Astrocyte (in vitro differentiated cells and primary cell): Measurements from ENCODE around the gene FCER1A. TPM values are rescaled to one million over a fixed set of nuclear protein-coding genes. Genes with fewer than 3 reads are reported as not detected.

ENCODE experiments used
- DNase-seq: peaks from one replicate; pipeline ENCODE4 v3.0.0-alpha.2; 2010; ENCODE audit warnings: low read depth
- FAIRE-seq: peaks from 2 replicates; lab custom pipeline; 2011; peaks lifted over from hg19 to GRCh38; lab: Jason Lieb, UNC
- H2AFZ ChIP-seq: 2 replicates; pipeline ENCODE4 v1.6.0; 2012; ENCODE audit warnings: low read depth, low read length, inconsistent platforms
- H3K27ac ChIP-seq: 2 replicates; pipeline ENCODE4 v1.5.1; 2011; ENCODE audit warnings: low read depth, low read length, inconsistent platforms
- H3K27me3 ChIP-seq: 2 replicates; pipeline ENCODE4 v1.6.0; 2011; ENCODE audit warnings: low read length, inconsistent platforms; ENCODE audit not compliant: insufficient read depth
- H3K36me3 ChIP-seq: 2 replicates; pipeline ENCODE4 v1.5.1; 2011; ENCODE audit warnings: low read length, inconsistent platforms; ENCODE audit not compliant: insufficient read depth
- H3K4me1 ChIP-seq: 2 replicates; pipeline ENCODE4 v1.5.1; 2011; ENCODE audit warnings: low read length, inconsistent platforms; ENCODE audit not compliant: insufficient read depth
- H3K4me2 ChIP-seq: 2 replicates; pipeline ENCODE4 v1.6.0; 2012; ENCODE audit warnings: low read length, inconsistent platforms
- H3K4me3 ChIP-seq: 2 replicates; pipeline ENCODE4 v1.5.1; 2011; ENCODE audit warnings: low read depth, mild to moderate bottlenecking, low read length, inconsistent platforms; ENCODE audit not compliant: insufficient read depth
- H3K79me2 ChIP-seq: 2 replicates; pipeline ENCODE4 v1.6.0; 2012; ENCODE audit warnings: mild to moderate bottlenecking, low read length, inconsistent platforms; ENCODE audit not compliant: insufficient read depth
- H3K9ac ChIP-seq: 2 replicates; pipeline ENCODE4 v1.6.0; 2012; ENCODE audit warnings: mild to moderate bottlenecking, low read length, inconsistent platforms
- H3K9me3 ChIP-seq: 2 replicates; pipeline ENCODE4 v1.5.1; 2012; ENCODE audit warnings: low read depth, mild to moderate bottlenecking, low read length, inconsistent platforms; ENCODE audit not compliant: insufficient read depth
- H4K20me1 ChIP-seq: 2 replicates; pipeline ENCODE4 v1.6.0; 2012; ENCODE audit warnings: low read length, inconsistent platforms; ENCODE audit not compliant: insufficient read depth
- H3K27ac Mint-ChIP-seq: one replicate; pipeline ENCODE4 v1.8.0; 2021; ENCODE audit warnings: mild to moderate bottlenecking, mixed read lengths; ENCODE audit not compliant: unreplicated experiment
- H3K27me3 Mint-ChIP-seq: one replicate; pipeline ENCODE4 v1.8.0; 2021; ENCODE audit warnings: low read depth, mixed read lengths; ENCODE audit not compliant: unreplicated experiment
- H3K36me3 Mint-ChIP-seq: one replicate; pipeline ENCODE4 v1.8.0; 2021; ENCODE audit warnings: low read depth, mixed read lengths; ENCODE audit not compliant: unreplicated experiment
- H3K4me1 Mint-ChIP-seq: one replicate; pipeline ENCODE4 v1.8.0; 2021; ENCODE audit warnings: low read depth, mixed read lengths; ENCODE audit not compliant: unreplicated experiment
- H3K4me3 Mint-ChIP-seq: one replicate; pipeline ENCODE4 v1.8.0; 2021; ENCODE audit warnings: mild to moderate bottlenecking, moderate library complexity, mixed read lengths; ENCODE audit not compliant: unreplicated experiment
- H3K9me3 Mint-ChIP-seq: one replicate; pipeline ENCODE4 v1.8.0; 2021; ENCODE audit warnings: mild to moderate bottlenecking, mixed read lengths; ENCODE audit not compliant: unreplicated experiment
- EZH2 ChIP-seq: IDR thresholded peaks from 2 replicates; pipeline ENCODE4 v1.6.1; 2012; ENCODE audit warnings: mild to moderate bottlenecking, low read length, inconsistent platforms; ENCODE audit not compliant: insufficient read depth
- total RNA-seq: library from RNA; stranded (reverse); gene quantifications from 2 replicates; pipeline ENCODE4 v1.2.1, GENCODE V29; 2021
- TF ChIP-seq, protein P1 (sequence below): IDR thresholded peaks from 2 replicates; pipeline ENCODE4 v1.5.1; 2011; ENCODE audit warnings: low read depth, mild to moderate bottlenecking, inconsistent platforms, low read length, moderate library complexity; ENCODE audit not compliant: insufficient read depth

Gene FCER1A
- total RNA-seq, 1 donor from 2014 or later, result not detected

DNA sequence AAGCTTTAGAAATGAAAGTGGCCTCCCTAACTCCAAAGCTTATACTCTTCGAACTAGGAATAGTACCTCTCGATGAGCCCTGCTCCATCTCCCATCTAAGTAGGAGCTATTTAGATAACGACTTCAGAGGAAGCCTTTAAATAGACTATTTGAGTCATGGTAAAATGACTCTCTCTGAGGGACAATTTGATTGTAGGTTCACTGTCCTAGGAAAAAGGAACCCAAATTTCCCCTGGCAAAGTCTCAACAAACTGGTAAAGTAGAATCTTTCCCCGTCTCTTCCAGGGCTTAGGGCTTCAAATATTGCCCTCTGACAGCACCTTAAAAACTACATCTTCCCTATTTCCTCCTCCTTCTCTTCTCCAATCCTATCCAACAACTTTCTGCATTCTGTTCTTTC, 2.0 kb upstream of the FCER1A start:
- H3K4me1 Mint-ChIP-seq, result no peaks in the 10 kb centered on the region
- Histone ChIP-seq H3K27ac (no peak overlapping the region), H3K9ac (no peak overlapping the region), H3K79me2 (no peaks in the 10 kb centered on the region), H2AFZ (no peak overlapping the region), H4K20me1 (no peaks in the 10 kb centered on the region), H3K4me3 (no peak overlapping the region), H3K9me3 (no peaks in the 10 kb centered on the region), H3K27me3 (no peaks in the 10 kb centered on the region), H3K4me2 (no peak overlapping the region), H3K4me1 (no peaks in the 10 kb centered on the region), H3K36me3 (no peaks in the 10 kb centered on the region)
- no peak overlapping the region for H3K27ac Mint-ChIP-seq
- H3K4me3 Mint-ChIP-seq, result no peak overlapping the region
- no peak for TF ChIP-seq EZH2
- TF ChIP-seq, protein P1, sequence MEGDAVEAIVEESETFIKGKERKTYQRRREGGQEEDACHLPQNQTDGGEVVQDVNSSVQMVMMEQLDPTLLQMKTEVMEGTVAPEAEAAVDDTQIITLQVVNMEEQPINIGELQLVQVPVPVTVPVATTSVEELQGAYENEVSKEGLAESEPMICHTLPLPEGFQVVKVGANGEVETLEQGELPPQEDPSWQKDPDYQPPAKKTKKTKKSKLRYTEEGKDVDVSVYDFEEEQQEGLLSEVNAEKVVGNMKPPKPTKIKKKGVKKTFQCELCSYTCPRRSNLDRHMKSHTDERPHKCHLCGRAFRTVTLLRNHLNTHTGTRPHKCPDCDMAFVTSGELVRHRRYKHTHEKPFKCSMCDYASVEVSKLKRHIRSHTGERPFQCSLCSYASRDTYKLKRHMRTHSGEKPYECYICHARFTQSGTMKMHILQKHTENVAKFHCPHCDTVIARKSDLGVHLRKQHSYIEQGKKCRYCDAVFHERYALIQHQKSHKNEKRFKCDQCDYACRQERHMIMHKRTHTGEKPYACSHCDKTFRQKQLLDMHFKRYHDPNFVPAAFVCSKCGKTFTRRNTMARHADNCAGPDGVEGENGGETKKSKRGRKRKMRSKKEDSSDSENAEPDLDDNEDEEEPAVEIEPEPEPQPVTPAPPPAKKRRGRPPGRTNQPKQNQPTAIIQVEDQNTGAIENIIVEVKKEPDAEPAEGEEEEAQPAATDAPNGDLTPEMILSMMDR, result no peak
- no peaks in the 10 kb centered on the region for H3K36me3 Mint-ChIP-seq
- no peaks in the 10 kb centered on the region for H3K9me3 Mint-ChIP-seq
- FAIRE-seq (no peak), DNase-seq (no peak)
- peaks cover 3% of the 10 kb centered on the region for H3K27me3 Mint-ChIP-seq

DNA sequence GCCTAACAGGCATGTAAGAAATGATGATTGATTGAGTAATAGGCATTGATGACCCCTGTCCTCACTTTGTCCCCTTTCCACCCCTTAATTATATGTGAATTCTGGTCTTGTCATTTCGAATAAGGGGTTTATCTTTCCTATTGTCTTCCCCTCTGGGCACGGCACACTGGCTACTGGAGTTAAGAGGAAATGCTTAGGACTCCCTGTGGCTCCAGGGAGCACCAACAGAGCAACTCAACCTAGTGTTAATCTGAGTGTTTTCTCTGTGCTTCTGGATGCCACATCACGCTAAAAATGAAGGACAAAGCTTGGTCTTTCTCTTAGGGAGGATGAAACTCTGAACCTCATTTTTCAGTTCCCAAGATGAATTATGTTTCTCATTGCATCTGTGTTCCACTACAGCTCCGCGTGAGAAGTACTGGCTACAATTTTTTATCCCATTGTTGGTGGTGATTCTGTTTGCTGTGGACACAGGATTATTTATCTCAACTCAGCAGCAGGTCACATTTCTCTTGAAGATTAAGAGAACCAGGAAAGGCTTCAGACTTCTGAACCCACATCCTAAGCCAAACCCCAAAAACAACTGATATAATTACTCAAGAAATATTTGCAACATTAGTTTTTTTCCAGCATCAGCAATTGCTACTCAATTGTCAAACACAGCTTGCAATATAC, 5.3 kb downstream of the FCER1A start:
- Histone ChIP-seq H3K27me3 (no peaks in the 10 kb centered on the region), H4K20me1 (no peaks in the 10 kb centered on the region), H3K4me3 (no peak overlapping the region), H3K36me3 (no peaks in the 10 kb centered on the region), H3K4me1 (no peaks in the 10 kb centered on the region), H3K27ac (no peak overlapping the region), H3K4me2 (no peak overlapping the region), H2AFZ (no peak overlapping the region), H3K79me2 (no peaks in the 10 kb centered on the region), H3K9ac (no peak overlapping the region), H3K9me3 (no peaks in the 10 kb centered on the region)
- Mint-ChIP-seq H3K27me3 (peaks cover 6% of the 10 kb centered on the region), H3K36me3 (no peaks in the 10 kb centered on the region), H3K4me3 (no peak overlapping the region), H3K4me1 (no peaks in the 10 kb centered on the region), H3K9me3 (no peaks in the 10 kb centered on the region), H3K27ac (no peak overlapping the region)
- TF ChIP-seq, protein P1, result no peak
- no peak for TF ChIP-seq EZH2
- DNase-seq (no peak), FAIRE-seq (no peak)

DNA sequence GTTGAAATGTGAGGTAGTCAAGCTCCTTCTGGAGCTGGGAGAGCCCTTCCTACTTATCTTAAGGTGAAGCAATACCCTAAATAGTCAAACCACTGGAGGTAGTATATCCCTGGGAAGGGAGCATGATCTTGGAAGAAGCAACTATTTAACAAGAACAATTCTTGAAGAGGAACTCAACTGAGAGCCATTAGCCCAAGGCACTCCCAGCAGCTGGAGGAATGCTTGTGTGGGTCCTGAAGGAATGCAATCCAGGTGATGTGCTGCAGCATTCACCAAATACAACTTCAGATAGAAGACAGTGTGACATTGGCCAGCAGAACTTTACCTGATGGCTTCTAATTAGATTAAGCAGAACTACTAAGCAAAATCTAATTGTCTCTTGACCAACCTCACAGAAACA, 9.5 kb downstream of the FCER1A start:
- Mint-ChIP-seq H3K27me3 (peaks cover 6% of the 10 kb centered on the region), H3K4me1 (no peaks in the 10 kb centered on the region), H3K9me3 (peaks cover 3% of the 10 kb centered on the region), H3K36me3 (no peaks in the 10 kb centered on the region), H3K27ac (no peak overlapping the region), H3K4me3 (no peak overlapping the region)
- TF ChIP-seq, protein P1, result no peak
- TF ChIP-seq EZH2, result no peak
- Histone ChIP-seq H3K9ac (no peak overlapping the region), H3K36me3 (no peaks in the 10 kb centered on the region), H3K4me3 (no peak overlapping the region), H3K4me2 (no peak overlapping the region), H3K9me3 (no peaks in the 10 kb centered on the region), H3K79me2 (no peaks in the 10 kb centered on the region), H3K27me3 (no peaks in the 10 kb centered on the region), H4K20me1 (no peaks in the 10 kb centered on the region), H3K27ac (no peak overlapping the region), H3K4me1 (no peaks in the 10 kb centered on the region), H2AFZ (no peak overlapping the region)
- no peak for DNase-seq
- FAIRE-seq, result no peak
